NCI-H748 (cell line): Measurements from ENCODE around the gene LCN10.

Source experiments
- DNase-seq: peaks from one replicate; lab custom pipeline; 2025; ENCODE audit not compliant: unreplicated experiment; lab: John Stamatoyannopoulos, UW

Gene LCN10

DNA sequence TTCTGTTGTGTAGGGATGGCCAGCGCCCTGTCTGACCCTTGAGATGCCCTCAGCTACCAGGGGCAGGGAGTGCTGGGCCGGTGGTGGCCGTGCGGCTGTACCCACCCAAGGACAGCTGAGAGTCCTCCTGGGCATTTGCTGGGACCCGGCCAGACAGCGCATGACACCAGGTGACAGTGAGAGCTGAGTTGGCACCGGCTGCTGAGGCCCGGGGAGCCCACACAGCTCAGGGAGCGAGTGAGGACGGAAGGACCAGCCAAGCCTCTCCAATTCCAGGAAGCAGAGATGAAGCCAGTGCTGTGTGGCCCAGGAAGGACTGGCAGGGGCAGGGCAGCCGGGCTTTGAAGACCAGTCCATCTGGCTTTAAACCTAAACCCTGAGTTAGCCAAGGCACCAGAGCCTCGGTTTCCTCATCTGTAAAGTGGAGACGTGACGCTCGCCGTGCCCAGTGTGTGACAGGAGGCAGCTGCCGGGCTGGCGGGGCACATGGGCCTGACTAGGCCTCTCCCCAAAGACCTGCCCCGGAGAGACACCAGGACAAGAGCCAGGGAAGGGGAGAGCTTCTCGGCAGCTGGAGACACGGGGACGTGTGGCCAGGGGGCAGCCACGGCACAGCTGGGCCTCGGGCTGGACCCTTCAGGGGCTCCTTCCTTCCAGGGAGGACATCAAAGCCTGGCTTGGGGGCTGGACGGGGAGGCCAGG is 52.5 kb downstream of the LCN10 start:
- no peak for DNase-seq

DNA sequence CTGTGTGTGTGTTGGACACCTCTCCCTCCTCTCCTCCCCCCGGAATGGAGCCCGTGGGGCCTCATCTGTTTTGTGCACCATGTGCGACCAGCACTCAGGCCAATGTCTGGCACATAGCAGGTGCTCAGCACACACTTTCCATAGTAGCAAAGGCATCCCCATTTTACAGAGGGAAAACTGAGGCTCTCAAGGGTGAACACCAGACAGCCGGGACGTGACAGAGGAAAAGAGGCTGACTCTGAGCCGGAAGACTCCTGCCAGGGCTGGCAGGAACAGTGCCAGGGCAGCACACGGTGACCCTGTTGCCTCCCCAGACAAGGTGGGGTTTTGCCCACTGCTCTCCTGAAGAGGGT is 53.7 kb downstream of the LCN10 start:
- no peak for DNase-seq

DNA sequence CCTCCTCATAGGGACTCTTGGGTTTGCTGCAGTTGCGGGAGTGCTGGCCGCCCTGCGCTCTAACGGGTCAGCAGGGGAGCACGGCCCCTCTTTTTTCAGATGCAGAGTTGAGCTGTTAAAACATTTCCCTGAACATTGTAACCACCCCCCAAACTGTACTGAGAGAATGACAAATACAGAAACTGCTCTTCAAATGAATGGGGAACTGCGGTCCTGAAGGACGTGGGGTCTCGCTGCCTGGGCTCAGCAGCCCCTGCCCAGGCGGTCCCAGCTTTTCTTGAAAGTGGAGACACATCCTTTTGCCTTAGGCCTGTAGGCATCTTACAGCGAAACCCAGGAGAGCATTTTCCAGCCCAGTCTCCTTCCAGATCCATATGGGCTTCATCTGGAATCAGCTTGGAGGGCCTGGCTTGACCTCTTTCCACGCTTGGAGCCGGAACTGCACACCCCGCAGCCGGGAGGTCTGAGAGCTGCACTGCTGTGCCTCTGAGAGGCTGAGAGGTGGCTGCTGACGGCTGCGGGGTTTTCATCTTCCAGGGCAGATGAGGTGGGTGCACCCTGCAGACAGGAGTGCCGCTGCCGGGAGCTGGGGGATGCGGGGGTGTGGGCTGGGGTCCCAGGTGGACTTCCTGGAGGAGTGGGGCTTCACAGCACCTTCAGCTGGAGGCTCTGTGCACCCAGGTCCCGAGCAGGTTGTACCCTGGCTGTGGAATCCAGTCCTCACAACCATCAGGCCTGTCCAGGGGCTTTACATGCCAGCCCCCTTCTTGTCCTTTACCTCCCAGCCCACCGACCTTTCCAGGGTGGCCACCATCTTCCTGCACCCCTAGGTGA is 54.2 kb downstream of the LCN10 start:
- no peak for DNase-seq
